H1 (cell line): ENCODE results near the gene EFCAB8. TPM values are rescaled to one million over a fixed set of nuclear protein-coding genes. Genes with fewer than 3 reads are reported as not detected.

ENCODE experiments used
- CBX5 ChIP-seq: fragments of 300-800, 300-1000 bp; sonication (generic); IDR thresholded peaks from 2 replicates; pipeline ENCODE4 v1.7.1; 2016; ENCODE audit warnings: antibody characterized with exemption, low read length, low read depth
- CBX8 ChIP-seq: fragments of 300-800, 300-1000 bp; sonication (generic); IDR thresholded peaks from 2 replicates; pipeline ENCODE4 v1.7.1; 2016; ENCODE audit warnings: low read depth, low read length, borderline replicate concordance
- GTF2F1 ChIP-seq: IDR thresholded peaks from 2 replicates; pipeline ENCODE4 v1.6.1; 2012; ENCODE audit warnings: low read depth, low read length, improper control_type of control experiment, borderline replicate concordance
- JUN ChIP-seq: IDR thresholded peaks from 2 replicates; pipeline ENCODE4 v1.6.1; 2011; ENCODE audit warnings: low read depth, mild to moderate bottlenecking, improper control_type of control experiment, low read length
- KDM1A ChIP-seq: fragments of 200-600, 300-600 bp; sonication (generic); IDR thresholded peaks from 2 replicates; pipeline ENCODE4 v1.7.1; 2016; ENCODE audit warnings: mild to moderate bottlenecking, low read length, borderline replicate concordance
- polyA plus RNA-seq, 7 experiments: library from polyadenylated mRNA; depleted of rRNA in 3 of 7; stranded (reverse) in 5 of 7; unstranded in 2 of 7; fragments of >200 nt in 5 of 7; fragments of 200-250 nt in 2 of 7; gene quantifications; 1 replicate in 5 of 7; 2 replicates in 1 of 7; 4 replicates in 1 of 7; pipeline versions ENCODE4 v1.2.1 to v1.2.3, GENCODE V29; 2011 to 2013; ENCODE audit warnings: missing spikeins in 2 of 7, mixed read lengths in 2 of 7
- total RNA-seq: library from RNA; stranded (reverse); fragmentation: NEBNext Ultra II Directional; extraction: Animal tissue kit (Norgen Biotek cat#: 25700); gene quantifications from 2 replicates; pipeline ENCODE4 v1.2.1, GENCODE V29; 2021
- TF ChIP-seq, protein P1 (sequence below): IDR thresholded peaks from 2 replicates; pipeline ENCODE4 v1.6.1; 2012; ENCODE audit warnings: inconsistent platforms

The EFCAB8 gene
- total and polyA plus RNA-seq, 2 of the 8 experiments (the other 6 are each of a cell fraction or from before 2014, with no cell fraction given): 0.06 to 0.20 TPM

DNA sequence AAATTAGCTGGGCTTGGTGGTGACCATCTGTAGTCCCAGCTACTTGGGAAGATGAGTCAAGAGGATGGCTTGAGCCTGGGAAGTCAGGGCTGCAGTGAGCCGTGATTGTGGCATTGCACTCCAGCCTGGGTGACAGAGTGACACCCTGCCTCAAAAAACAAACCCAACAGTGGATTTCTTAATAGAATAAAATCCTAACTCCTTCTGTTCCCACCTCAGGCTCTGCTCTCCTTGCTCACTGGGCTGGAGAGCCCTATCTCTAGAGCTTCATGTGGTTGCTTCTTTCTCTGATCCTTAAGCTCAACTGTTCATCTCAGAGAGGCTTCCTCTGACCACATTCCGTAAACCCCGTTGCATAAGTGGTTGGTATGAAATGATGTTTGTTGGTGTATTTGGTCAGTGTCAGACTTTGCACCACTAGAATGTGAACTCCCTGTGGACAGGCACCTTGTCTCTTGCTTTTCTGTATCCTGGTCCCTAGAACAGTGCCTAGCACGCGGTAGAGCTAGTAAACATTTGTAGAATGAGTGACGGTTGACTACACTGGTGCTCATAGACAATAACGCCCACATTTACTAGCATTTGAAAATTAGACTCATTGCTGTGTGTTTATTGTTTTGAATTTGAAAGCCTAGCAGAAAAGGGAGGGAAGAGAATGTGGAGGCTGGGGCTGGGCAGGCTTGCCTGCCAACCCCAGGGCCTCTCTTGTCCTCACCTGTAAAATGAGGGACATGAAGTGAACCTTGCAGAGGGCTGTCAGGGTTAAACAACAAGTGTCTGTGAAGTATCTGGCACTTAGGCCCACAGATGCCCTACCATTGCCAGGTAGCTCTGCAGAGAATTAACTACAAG, 34.8 kb upstream of the EFCAB8 start (continued):
- TF ChIP-seq GTF2F1: no peak
- TF ChIP-seq CBX8: no peak
- no peak for TF ChIP-seq JUN
- TF ChIP-seq KDM1A: no peak
- TF ChIP-seq CBX5: no peak
- TF ChIP-seq, protein P1, sequence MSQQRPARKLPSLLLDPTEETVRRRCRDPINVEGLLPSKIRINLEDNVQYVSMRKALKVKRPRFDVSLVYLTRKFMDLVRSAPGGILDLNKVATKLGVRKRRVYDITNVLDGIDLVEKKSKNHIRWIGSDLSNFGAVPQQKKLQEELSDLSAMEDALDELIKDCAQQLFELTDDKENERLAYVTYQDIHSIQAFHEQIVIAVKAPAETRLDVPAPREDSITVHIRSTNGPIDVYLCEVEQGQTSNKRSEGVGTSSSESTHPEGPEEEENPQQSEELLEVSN: no peak
